WTC11 (cell line): ENCODE measurements around the gene VAMP2.
A peak's percentile ranks its signal among the peaks of the same experiment; 100 is the strongest.

Experiments used
- GTF2I ChIP-seq: fragments of 250-450 bp; sonication (Bioruptor Pico); conservative IDR thresholded peaks from 2 replicates; pipeline ENCODE4 v1.4.0; 2021; ENCODE audit warnings: mild to moderate bottlenecking
- HMGXB4 ChIP-seq: sonication (generic); formaldehyde crosslinking; IDR thresholded peaks from 2 replicates; pipeline ENCODE4 v1.8.1; 2023; ENCODE audit warnings: mild to moderate bottlenecking, moderate library complexity, missing genetic modification reagents
- JAZF1 ChIP-seq: fragments of 250-450 bp; sonication (Bioruptor Pico); IDR thresholded peaks from 2 replicates; pipeline ENCODE4 v1.9.0; 2021; ENCODE audit warnings: moderate library complexity, mild to moderate bottlenecking, inconsistent platforms
- SP1 ChIP-seq: sonication (generic); formaldehyde crosslinking; conservative IDR thresholded peaks from 2 replicates; pipeline ENCODE4 v1.8.1; 2022; ENCODE audit warnings: missing genetic modification reagents
- TCF7 ChIP-seq: sonication (generic); formaldehyde crosslinking; IDR thresholded peaks from 2 replicates; pipeline ENCODE4 v1.8.0; 2022; ENCODE audit warnings: mild to moderate bottlenecking, low read depth, missing genetic modification reagents, moderate library complexity
- TP53 ChIP-seq: sonication (generic); formaldehyde crosslinking; IDR thresholded peaks from 2 replicates; pipeline ENCODE4 v1.8.1; 2023; ENCODE audit warnings: mild to moderate bottlenecking, missing genetic modification reagents
- ZNF263 ChIP-seq: sonication (generic); formaldehyde crosslinking; IDR thresholded peaks from 2 replicates; pipeline ENCODE4 v1.8.1; 2022; ENCODE audit warnings: low read depth, mild to moderate bottlenecking, moderate library complexity, missing genetic modification reagents
- ZNF317 ChIP-seq: sonication (generic); formaldehyde crosslinking; IDR thresholded peaks from 2 replicates; pipeline ENCODE4 v1.8.1; 2023; ENCODE audit warnings: low read depth, mild to moderate bottlenecking, moderate library complexity, missing genetic modification reagents, borderline replicate concordance
- TF ChIP-seq, protein P1 (sequence below): fragments of 200-600 bp; IDR thresholded peaks from 2 replicates; pipeline ENCODE4 v1.8.0; 2022; ENCODE audit warnings: antibody characterized with exemption
- TF ChIP-seq, protein P2 (sequence below): sonication (generic); formaldehyde crosslinking; IDR thresholded peaks from 2 replicates; pipeline ENCODE4 v1.8.0; 2022; ENCODE audit warnings: mild to moderate bottlenecking, missing genetic modification reagents
- TF ChIP-seq, protein P3 (sequence below): sonication (generic); formaldehyde crosslinking; conservative IDR thresholded peaks from 2 replicates; pipeline ENCODE4 v1.8.1; 2022; ENCODE audit warnings: mild to moderate bottlenecking, missing genetic modification reagents

DNA sequence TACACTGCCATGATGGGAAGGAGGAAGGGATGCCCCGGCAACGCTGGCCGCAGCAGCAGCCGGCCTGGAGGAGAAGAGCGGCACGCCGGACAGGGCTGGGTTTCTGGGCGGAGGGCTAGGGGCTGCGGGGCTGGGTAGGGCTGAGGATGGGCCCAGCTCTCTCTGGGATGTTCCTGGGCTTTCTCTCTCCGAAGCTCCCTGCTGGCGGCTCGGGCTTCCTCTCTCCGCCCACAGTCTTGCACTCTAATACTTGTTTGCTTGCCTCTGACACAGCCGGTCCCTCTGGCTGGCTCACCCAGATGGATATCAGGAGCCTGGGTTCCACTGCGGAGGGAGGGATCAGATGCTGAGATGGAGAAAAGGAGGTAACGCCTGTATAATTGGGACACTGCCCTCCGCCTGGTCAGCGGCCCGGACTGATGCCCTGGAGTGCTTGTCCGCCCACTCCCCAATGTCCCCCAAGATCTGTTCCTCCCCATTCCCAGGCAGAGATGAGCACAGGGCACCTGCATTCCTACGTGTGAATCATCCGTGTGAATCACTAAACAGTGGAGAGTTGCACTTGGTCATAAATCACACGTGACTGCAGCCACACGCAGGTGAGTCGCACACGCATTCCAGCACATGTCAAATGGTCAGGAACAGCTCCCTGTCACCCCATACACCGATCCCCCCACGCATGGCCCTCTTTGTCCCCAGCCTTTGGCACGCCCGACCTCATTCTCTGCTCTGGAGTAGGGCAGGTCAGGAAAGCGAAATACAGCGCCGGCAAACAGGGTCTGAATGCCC, 44.6 kb downstream of the VAMP2 start, which contains the start of gene ALOXE3:
- TF ChIP-seq GTF2I (no peak), TP53 (CRISPR knock-in tag) (no peak), HMGXB4 (CRISPR knock-in tag) (no peak), JAZF1 (CRISPR knock-in tag) (no peak), ZNF263 (CRISPR knock-in tag) (no peak), ZNF317 (CRISPR knock-in tag) (no peak), TCF7 (CRISPR knock-in tag) (no peak), SP1 (0 out of 2 replicates have a peak, but pooled peaks have one; percentile 22)
- TF ChIP-seq, protein P1, sequence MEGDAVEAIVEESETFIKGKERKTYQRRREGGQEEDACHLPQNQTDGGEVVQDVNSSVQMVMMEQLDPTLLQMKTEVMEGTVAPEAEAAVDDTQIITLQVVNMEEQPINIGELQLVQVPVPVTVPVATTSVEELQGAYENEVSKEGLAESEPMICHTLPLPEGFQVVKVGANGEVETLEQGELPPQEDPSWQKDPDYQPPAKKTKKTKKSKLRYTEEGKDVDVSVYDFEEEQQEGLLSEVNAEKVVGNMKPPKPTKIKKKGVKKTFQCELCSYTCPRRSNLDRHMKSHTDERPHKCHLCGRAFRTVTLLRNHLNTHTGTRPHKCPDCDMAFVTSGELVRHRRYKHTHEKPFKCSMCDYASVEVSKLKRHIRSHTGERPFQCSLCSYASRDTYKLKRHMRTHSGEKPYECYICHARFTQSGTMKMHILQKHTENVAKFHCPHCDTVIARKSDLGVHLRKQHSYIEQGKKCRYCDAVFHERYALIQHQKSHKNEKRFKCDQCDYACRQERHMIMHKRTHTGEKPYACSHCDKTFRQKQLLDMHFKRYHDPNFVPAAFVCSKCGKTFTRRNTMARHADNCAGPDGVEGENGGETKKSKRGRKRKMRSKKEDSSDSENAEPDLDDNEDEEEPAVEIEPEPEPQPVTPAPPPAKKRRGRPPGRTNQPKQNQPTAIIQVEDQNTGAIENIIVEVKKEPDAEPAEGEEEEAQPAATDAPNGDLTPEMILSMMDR: no peak
- TF ChIP-seq, protein P2, sequence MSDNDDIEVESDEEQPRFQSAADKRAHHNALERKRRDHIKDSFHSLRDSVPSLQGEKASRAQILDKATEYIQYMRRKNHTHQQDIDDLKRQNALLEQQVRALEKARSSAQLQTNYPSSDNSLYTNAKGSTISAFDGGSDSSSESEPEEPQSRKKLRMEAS (CRISPR knock-in tag): peak; percentile 47; the same call in 1 of the 2 replicates
- TF ChIP-seq, protein P3, sequence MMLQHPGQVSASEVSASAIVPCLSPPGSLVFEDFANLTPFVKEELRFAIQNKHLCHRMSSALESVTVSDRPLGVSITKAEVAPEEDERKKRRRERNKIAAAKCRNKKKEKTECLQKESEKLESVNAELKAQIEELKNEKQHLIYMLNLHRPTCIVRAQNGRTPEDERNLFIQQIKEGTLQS (CRISPR knock-in tag): no peak
